ENCODE results near the gene KIAA0319L. TPM values are rescaled to one million over a fixed set of nuclear protein-coding genes. Genes with fewer than 3 reads are reported as not detected.

Gene KIAA0319L
- total RNA-seq, 4 donors from 2014 or later, result 33.4 to 60.9 (median 44.9) TPM

DNA sequence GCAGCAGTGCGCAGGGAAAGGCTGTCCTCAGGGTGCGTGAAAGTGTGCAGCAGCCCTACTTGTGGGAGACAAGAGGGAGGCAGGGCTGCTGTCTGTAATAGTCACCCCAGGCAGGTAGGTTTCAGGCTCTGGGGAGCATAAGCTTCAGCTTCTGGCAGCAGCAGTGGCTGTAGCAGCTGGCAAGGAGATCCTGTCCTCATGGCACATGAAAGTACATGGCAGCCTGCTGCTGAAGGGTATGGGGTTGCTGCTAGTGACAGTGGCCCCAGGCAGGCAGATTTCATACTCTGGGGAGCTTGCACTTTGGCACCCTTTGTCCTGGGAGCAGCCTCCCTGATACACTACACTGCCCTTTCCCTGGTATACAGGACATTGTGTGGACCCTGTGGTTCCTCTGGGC lies 26.3 kb downstream of the KIAA0319L start:
- no peak overlapping the region for H3K4me3 ChIP-seq (ENCODE audit: low read depth, poor library complexity, severe bottlenecking)
- intact Hi-C loops (cut with DNase I; ENCODE audit: low total_unique reads), result no loop called here
- 95 to 100% methylated on average over 2 of the region's 2 CpGs for WGBS, 2 donors

DNA sequence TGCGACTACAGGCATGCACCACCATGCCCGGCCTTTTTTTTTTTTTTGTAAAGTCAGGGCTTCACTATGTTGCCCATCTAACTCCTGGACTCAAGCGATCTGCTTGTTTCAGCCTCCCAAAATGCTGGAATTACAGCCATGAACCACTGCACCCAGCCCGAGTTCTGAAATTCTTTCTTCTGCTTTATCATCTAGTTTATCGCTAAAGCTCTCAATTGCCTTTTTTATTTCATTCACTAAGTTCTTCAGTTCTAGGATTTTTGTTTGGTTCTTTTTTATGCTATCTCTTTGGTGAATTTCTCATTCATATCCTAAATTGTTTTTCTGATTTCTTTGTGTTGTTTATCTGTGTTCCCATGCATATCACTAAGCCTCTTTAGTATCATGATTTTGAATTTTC lies 27.0 kb downstream of the KIAA0319L start:
- intact Hi-C loops (cut with DNase I; ENCODE audit: low total_unique reads), result no loop called here
- no peak overlapping the region for H3K4me3 ChIP-seq (ENCODE audit: low read depth, poor library complexity, severe bottlenecking)
- no peak for DNase-seq (ENCODE audit: low spot score in 2 of 2)
- TF ChIP-seq, protein P1, sequence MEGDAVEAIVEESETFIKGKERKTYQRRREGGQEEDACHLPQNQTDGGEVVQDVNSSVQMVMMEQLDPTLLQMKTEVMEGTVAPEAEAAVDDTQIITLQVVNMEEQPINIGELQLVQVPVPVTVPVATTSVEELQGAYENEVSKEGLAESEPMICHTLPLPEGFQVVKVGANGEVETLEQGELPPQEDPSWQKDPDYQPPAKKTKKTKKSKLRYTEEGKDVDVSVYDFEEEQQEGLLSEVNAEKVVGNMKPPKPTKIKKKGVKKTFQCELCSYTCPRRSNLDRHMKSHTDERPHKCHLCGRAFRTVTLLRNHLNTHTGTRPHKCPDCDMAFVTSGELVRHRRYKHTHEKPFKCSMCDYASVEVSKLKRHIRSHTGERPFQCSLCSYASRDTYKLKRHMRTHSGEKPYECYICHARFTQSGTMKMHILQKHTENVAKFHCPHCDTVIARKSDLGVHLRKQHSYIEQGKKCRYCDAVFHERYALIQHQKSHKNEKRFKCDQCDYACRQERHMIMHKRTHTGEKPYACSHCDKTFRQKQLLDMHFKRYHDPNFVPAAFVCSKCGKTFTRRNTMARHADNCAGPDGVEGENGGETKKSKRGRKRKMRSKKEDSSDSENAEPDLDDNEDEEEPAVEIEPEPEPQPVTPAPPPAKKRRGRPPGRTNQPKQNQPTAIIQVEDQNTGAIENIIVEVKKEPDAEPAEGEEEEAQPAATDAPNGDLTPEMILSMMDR (IDR thresholded peaks at IDR 0.05), result no peak
- no peak for TF ChIP-seq POLR2A (IDR thresholded peaks at IDR 0.05)
- WGBS, 2 donors, result 78 to 79% methylated on average over 5 of the region's 5 CpGs

More for the DNA sequence above, 26.3 kb downstream of the KIAA0319L start:
- TF ChIP-seq, protein P1 (IDR thresholded peaks at IDR 0.05), result no peak
- no peak for DNase-seq (ENCODE audit: low spot score in 2 of 2)

DNA sequence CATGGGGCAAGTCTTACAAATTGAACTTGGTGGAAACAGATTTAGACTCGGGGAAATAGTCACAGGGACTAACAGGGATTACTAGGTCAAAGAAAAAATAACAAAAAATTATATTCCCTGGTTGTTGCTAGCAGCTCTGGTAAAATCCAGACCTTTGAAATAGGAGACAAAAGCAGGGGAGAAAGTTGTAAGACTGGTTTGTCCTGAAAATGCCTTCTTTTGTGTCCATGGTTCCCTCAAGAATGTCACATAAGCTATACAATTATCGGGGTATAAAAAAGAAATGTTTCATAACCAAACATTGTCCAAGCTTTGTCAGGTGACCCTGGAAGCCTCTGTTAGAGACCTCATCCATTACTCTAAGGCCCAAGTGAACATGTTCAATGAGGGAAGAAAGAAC lies 33.1 kb downstream of the KIAA0319L start:
- no peak overlapping the region for H3K4me3 ChIP-seq (ENCODE audit: low read depth, poor library complexity, severe bottlenecking)
- TF ChIP-seq POLR2A (IDR thresholded peaks at IDR 0.05), result no peak
- TF ChIP-seq, protein P1 (IDR thresholded peaks at IDR 0.05), result no peak
- intact Hi-C loops (cut with DNase I; ENCODE audit: low total_unique reads), result no loop called here
- DNase-seq (ENCODE audit: low spot score in 2 of 2), result no peak
- 60 to 63% methylated on average over 2 of the region's 2 CpGs for WGBS, 2 donors

DNA sequence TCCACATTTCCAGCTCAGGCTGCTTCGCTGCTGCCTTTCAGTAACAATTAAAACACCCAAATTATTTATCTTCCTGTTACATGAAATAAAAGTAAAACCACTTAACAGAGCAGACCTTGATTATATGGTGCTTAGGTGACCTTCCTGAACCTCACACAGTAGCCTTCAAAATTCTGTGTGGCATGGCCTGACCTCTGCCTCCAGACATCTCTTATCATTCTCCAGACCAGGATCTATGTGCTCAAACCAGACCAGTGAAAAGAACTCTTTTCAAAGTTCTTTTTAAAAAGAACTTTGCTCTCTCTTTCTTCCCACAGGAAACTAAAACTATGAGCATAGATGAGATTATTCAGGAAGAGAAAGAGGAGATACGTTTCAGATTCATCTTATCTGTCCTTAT lies 37.8 kb downstream of the KIAA0319L start:
- intact Hi-C loops (cut with DNase I; ENCODE audit: low total_unique reads), result no loop called here
- no peak for TF ChIP-seq POLR2A (IDR thresholded peaks at IDR 0.05)
- TF ChIP-seq, protein P1 (IDR thresholded peaks at IDR 0.05), result no peak
- 74 to 76% methylated on average over 2 of the region's 2 CpGs for WGBS, 2 donors

DNA sequence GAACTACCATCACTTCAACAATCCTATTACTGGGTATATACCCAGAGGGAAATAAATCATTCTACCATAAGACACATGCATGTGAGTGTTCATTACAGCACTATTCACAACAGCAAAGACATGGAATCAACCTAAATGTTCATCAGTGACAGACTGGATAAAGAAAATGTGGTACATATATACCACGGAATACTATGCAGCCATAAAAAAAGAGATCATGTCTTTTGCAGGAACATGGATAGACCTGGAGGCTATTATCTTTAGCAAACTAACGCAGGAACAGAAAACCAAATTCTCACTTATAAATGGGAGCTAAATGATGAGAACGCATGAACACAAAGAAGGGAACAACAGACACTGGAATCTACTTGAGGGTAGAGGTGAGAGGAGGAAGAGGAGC lies 39.0 kb downstream of the KIAA0319L start:
- TF ChIP-seq, protein P1 (IDR thresholded peaks at IDR 0.05), result no peak
- TF ChIP-seq POLR2A (IDR thresholded peaks at IDR 0.05), result no peak
- DNase-seq (ENCODE audit: low spot score in 2 of 2), result no peak
- intact Hi-C loops (cut with DNase I; ENCODE audit: low total_unique reads), result no loop called here
- WGBS, 2 donors, result 96 to 98% methylated on average over 3 of the region's 3 CpGs
- H3K4me3 ChIP-seq (ENCODE audit: low read depth, poor library complexity, severe bottlenecking), result no peak overlapping the region

More for the DNA sequence above, 37.8 kb downstream of the KIAA0319L start:
- no peak for DNase-seq (ENCODE audit: low spot score in 2 of 2)
- H3K4me3 ChIP-seq (ENCODE audit: low read depth, poor library complexity, severe bottlenecking), result no peak overlapping the region

DNA sequence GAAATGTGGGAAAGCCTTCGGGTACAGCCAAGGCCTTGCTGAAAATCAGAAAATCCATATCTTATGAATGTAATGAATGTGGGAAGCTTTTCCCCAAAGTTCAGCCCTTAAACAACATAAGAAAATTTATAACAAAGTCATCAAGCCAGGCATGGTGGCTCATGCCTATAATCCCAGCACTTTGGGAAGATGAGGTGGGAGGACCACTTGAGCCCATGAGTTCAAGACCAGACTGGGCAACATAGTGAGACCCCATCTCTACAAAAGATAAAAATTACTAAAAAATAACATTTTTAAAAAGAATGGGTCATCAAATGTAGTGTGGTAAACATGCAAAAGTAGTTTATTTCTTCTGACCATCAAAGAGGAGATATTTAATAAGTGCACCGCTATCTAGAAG lies 45.9 kb downstream of the KIAA0319L start:
- no peak overlapping the region for H3K4me3 ChIP-seq (ENCODE audit: low read depth, poor library complexity, severe bottlenecking)
- DNase-seq (ENCODE audit: low spot score in 2 of 2), result no peak
- TF ChIP-seq, protein P1 (IDR thresholded peaks at IDR 0.05), result no peak
- no peak for TF ChIP-seq POLR2A (IDR thresholded peaks at IDR 0.05)
- 91 to 99% methylated on average over 2 of the region's 2 CpGs for WGBS, 2 donors
- intact Hi-C loops (cut with DNase I; ENCODE audit: low total_unique reads), result no loop called here
